ENCODE results near the gene WWC2.

DNA sequence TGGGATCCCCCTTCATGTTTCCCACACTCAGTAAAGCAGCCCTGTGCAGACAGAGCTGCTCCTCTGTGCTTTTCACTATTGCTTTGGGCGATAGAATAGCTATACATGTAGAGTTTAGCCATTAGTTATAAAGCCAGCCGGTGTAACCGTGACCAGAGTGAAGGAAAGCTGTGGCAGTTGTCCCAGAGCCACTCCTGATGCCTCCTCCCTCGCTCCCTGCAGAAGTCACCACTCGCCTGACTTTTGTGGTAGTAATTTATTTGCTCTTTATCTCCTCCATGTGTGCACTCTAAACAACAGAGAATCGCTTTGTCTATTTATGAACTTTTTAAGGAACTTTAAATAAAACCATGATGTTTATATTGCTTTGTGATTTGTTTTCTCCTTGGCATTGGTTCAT lies 41.8 kb upstream of the WWC2 start:
- TF ChIP-seq POLR2A (IDR thresholded peaks at IDR 0.05; ENCODE audit: extremely low read depth, insufficient read length) (no peak), CTCF (IDR thresholded peaks at IDR 0.05; ENCODE audit: low read depth, low read length) (no peak), MYC (IDR thresholded peaks at IDR 0.05; ENCODE audit: low read depth, low read length) (no peak)
- TF ChIP-seq, protein P1, sequence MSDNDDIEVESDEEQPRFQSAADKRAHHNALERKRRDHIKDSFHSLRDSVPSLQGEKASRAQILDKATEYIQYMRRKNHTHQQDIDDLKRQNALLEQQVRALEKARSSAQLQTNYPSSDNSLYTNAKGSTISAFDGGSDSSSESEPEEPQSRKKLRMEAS (IDR thresholded peaks at IDR 0.05; ENCODE audit: low read depth, low read length), result no peak

All from NB4 (cell line).